GM10248 (cell line): ENCODE data around the gene RGS19.

Source experiments
- CTCF ChIA-PET: fragments of 300-600 bp; sonication (Branson Sonifier 250); formaldehyde crosslinking; extraction: SDS; loops from one replicate; lab custom pipeline; 2021; ENCODE audit warnings: antibody characterized with exemption; lab: Yijun Ruan, JAX
- POLR2A ChIA-PET: fragments of 350-650 bp; sonication (Branson Sonifier 250); formaldehyde crosslinking; extraction: SDS; loops from one replicate; lab custom pipeline; 2020; ENCODE audit warnings: antibody characterized with exemption; lab: Yijun Ruan, JAX
- DNase-seq: peaks from one replicate; pipeline ENCODE4 v3.0.0; 2012; ENCODE audit errors: extremely low spot score
- CTCF ChIP-seq: IDR thresholded peaks from 2 replicates; pipeline ENCODE4 v1.5.1; 2012; ENCODE audit warnings: mild to moderate bottlenecking, low read depth; ENCODE audit errors: extremely low read depth, missing control alignments, control extremely low read depth

RGS19 gene

GRCh38 chr20:64069209-64069613 lies 10.1 kb downstream of the RGS19 start:
- ChIA-PET POLR2A (no interaction called here), CTCF (interaction anchor here (1.0 to 2.2 kb wide), 10 partner anchors 9 to 531 kb away, joined by 3 to 17 read pairs (median 3); partner anchors contain the start of genes OPRL1 and RGS19)
- TF ChIP-seq CTCF = no peak
- no peak for DNase-seq

GRCh38 chr20:64068386-64069208 lies 10.7 kb downstream of the RGS19 start:
- no peak for DNase-seq
- POLR2A ChIA-PET = no interaction called here
- no peak for TF ChIP-seq CTCF
- CTCF ChIA-PET = interaction anchor here (1.0 to 2.2 kb wide), 6 partner anchors 10 to 52 kb away, joined by 3 to 17 read pairs (median 4); partner anchors contain the start of genes OPRL1 and RGS19

GRCh38 chr20:64067733-64068307 lies 11.5 kb downstream of the RGS19 start:
- DNase-seq = no peak
- CTCF ChIA-PET = no interaction called here
- POLR2A ChIA-PET = no interaction called here
- no peak for TF ChIP-seq CTCF

- ChIA-PET CTCF (interaction anchor here (1.1 to 1.3 kb wide), 2 partner anchors 10 to 303 kb away, joined by 3 to 7 read pairs; no protein-coding TSS in a partner anchor), POLR2A (no interaction called here)
- TF ChIP-seq CTCF = no peak
- no peak for DNase-seq
Measured at GRCh38 chr20:64067005-64067632, 12.2 kb downstream of the RGS19 start.

- TF ChIP-seq CTCF = no peak
- CTCF ChIA-PET = interaction anchor here (0.9 to 1.3 kb wide), 3 partner anchors 9 to 14 kb away, joined by 3 to 7 read pairs (median 3); partner anchors contain the start of genes OPRL1 and RGS19
- POLR2A ChIA-PET = no interaction called here
- peak; percentile 81 for DNase-seq
Measured at GRCh38 chr20:64065974-64066343, 13.4 kb downstream of the RGS19 start.
